Lower leg skin (tissue), 3 donors: Measurements from ENCODE around the gene TUFT1.

Experiments used
- POLR2A ChIP-seq, 2 donors: fragments of 450-650 bp; IDR thresholded peaks; one replicate each; pipeline ENCODE4 v1.6.1; 2016 to 2017; ENCODE audit warnings: antibody characterized with exemption in 2 of 2, mild to moderate bottlenecking in 1 of 2, moderate library complexity in 1 of 2
- TF ChIP-seq, protein P1 (sequence below), 3 donors: fragments of 450-650 bp; IDR thresholded peaks; one replicate each; pipeline ENCODE4 v1.5.1; 2016; ENCODE audit warnings: antibody characterized with exemption in 3 of 3, mild to moderate bottlenecking in 3 of 3, moderate library complexity in 2 of 3

DNA sequence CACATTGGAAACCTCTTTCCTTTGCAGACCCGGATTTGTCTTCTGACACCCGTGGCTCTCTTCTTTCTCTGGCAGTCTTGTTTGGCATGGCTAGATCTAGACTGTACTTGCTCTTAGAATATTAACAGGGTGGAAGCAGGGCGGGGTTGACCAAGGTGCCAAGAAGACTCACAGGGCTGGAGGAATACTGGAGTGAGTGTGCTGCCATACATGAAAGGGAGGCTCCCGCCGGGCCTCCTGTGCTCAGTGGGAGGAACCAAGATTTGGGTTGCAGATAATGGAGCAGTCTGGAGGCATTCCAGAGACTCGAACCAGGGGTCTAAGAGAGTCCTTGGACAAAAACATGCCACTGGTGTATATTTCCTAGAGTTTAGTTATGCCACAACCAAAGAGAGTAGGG lies 44.2 kb downstream of the TUFT1 start:
- TF ChIP-seq POLR2A (IDR thresholded peaks at IDR 0.05): no peak
- TF ChIP-seq, protein P1, sequence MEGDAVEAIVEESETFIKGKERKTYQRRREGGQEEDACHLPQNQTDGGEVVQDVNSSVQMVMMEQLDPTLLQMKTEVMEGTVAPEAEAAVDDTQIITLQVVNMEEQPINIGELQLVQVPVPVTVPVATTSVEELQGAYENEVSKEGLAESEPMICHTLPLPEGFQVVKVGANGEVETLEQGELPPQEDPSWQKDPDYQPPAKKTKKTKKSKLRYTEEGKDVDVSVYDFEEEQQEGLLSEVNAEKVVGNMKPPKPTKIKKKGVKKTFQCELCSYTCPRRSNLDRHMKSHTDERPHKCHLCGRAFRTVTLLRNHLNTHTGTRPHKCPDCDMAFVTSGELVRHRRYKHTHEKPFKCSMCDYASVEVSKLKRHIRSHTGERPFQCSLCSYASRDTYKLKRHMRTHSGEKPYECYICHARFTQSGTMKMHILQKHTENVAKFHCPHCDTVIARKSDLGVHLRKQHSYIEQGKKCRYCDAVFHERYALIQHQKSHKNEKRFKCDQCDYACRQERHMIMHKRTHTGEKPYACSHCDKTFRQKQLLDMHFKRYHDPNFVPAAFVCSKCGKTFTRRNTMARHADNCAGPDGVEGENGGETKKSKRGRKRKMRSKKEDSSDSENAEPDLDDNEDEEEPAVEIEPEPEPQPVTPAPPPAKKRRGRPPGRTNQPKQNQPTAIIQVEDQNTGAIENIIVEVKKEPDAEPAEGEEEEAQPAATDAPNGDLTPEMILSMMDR (IDR thresholded peaks at IDR 0.05): no peak
